Neural cell (in vitro differentiated cells): ENCODE results near the gene LRRD1. TPM values are rescaled to one million over a fixed set of nuclear protein-coding genes. Genes with fewer than 3 reads are reported as not detected.

Source experiments
- H2AFZ ChIP-seq: fragments of 200-600, 300-800 bp; sonication (generic), shearing (Covaris generic); 2 replicates; pipeline ENCODE4 v1.6.0; 2014; ENCODE audit warnings: low read depth, mild to moderate bottlenecking, antibody characterized with exemption, low read length, moderate library complexity
- H3F3A ChIP-seq: fragments of 200-600 bp; shearing (Covaris generic); 2 replicates; pipeline ENCODE4 v1.6.1; 2016; ENCODE audit warnings: mild to moderate bottlenecking, moderate library complexity, mixed read lengths, antibody characterized with exemption, low read length; ENCODE audit not compliant: insufficient read depth, poor library complexity, severe bottlenecking
- H3K27ac ChIP-seq: fragments of 200-600, 300-800 bp; sonication (generic), shearing (Covaris generic); 2 replicates; pipeline ENCODE4 v1.5.1; 2014; ENCODE audit warnings: mild to moderate bottlenecking, low read length, moderate library complexity
- H3K27me3 ChIP-seq: fragments of 300-800, 200-600 bp; sonication (generic), shearing (Covaris generic); 2 replicates; pipeline ENCODE4 v1.6.0; 2014; ENCODE audit warnings: mild to moderate bottlenecking, low read depth, low read length, moderate library complexity; ENCODE audit not compliant: insufficient read depth
- H3K36me3 ChIP-seq: fragments of 300-800, 200-600 bp; sonication (generic), shearing (Covaris generic); 2 replicates; pipeline ENCODE4 v1.5.1; 2014; ENCODE audit warnings: mild to moderate bottlenecking, antibody characterized with exemption, low read length, moderate library complexity; ENCODE audit not compliant: insufficient read depth
- H3K4me2 ChIP-seq: fragments of 300-800, 200-600 bp; sonication (generic), shearing (Covaris generic); 2 replicates; pipeline ENCODE4 v1.6.0; 2014; ENCODE audit warnings: mild to moderate bottlenecking, low read length
- H3K4me3 ChIP-seq: fragments of 300-800, 200-600 bp; sonication (generic), shearing (Covaris generic); 2 replicates; pipeline ENCODE4 v1.5.1; 2014; ENCODE audit warnings: mild to moderate bottlenecking, low read length, moderate library complexity
- H3K79me2 ChIP-seq: fragments of 200-600 bp; shearing (Covaris generic); replicated peaks from 2 replicates; pipeline ENCODE4 v1.6.0; 2014; ENCODE audit warnings: mild to moderate bottlenecking, low read length, moderate library complexity; ENCODE audit not compliant: insufficient read depth
- H3K9ac ChIP-seq: fragments of 300-800, 200-600 bp; sonication (generic), shearing (Covaris generic); 2 replicates; pipeline ENCODE4 v1.6.1; 2016; ENCODE audit warnings: mild to moderate bottlenecking, low read length, mixed read lengths
- H3K9me2 ChIP-seq: fragments of 200-600 bp; shearing (Covaris generic); 2 replicates; pipeline ENCODE4 v1.6.1; 2016; ENCODE audit warnings: mild to moderate bottlenecking, low read length, mixed read lengths; ENCODE audit not compliant: insufficient read depth
- H3K9me3 ChIP-seq: fragments of 200-600, 300-800 bp; sonication (generic), shearing (Covaris generic); 2 replicates; pipeline ENCODE4 v1.6.1; 2016; ENCODE audit warnings: mild to moderate bottlenecking, mixed run types, low read length, moderate library complexity, mixed read lengths
- H4K20me1 ChIP-seq: fragments of 200-600 bp; shearing (Covaris generic); 2 replicates; pipeline ENCODE4 v1.6.1; 2016; ENCODE audit warnings: mild to moderate bottlenecking, mixed run types; ENCODE audit not compliant: insufficient read depth
- EP300 ChIP-seq: fragments of 450-650 bp; conservative IDR thresholded peaks from 2 replicates; pipeline ENCODE4 v1.6.1; 2014; ENCODE audit warnings: antibody characterized with exemption, mild to moderate bottlenecking, moderate library complexity; ENCODE audit not compliant: poor library complexity, severe bottlenecking
- EZH2 ChIP-seq: fragments of 200-600, 300-800 bp; shearing (Covaris generic), sonication (generic); IDR thresholded peaks from 2 replicates; pipeline ENCODE4 v1.6.1; 2014; ENCODE audit warnings: antibody characterized with exemption, low read length, borderline replicate concordance, mild to moderate bottlenecking; ENCODE audit not compliant: insufficient read depth, poor library complexity, severe bottlenecking
- MXI1 ChIP-seq: fragments of 450-650 bp; conservative IDR thresholded peaks from 2 replicates; pipeline ENCODE4 v1.6.1; 2014; ENCODE audit warnings: antibody characterized with exemption, mild to moderate bottlenecking; ENCODE audit not compliant: poor library complexity, severe bottlenecking
- POLR2AphosphoS5 ChIP-seq: IDR thresholded peaks from 2 replicates; pipeline ENCODE4 v1.6.1; 2012
- RAD21 ChIP-seq: fragments of 450-650 bp; conservative IDR thresholded peaks from 2 replicates; pipeline ENCODE4 v1.6.1; 2014; ENCODE audit warnings: antibody characterized with exemption, mild to moderate bottlenecking, moderate library complexity
- REST ChIP-seq: IDR thresholded peaks from 2 replicates; pipeline ENCODE4 v1.6.1; 2012; ENCODE audit warnings: borderline replicate concordance
- SMC3 ChIP-seq: fragments of 450-650 bp; conservative IDR thresholded peaks from 2 replicates; pipeline ENCODE4 v1.6.1; 2014; ENCODE audit warnings: antibody characterized with exemption, mild to moderate bottlenecking, moderate library complexity; ENCODE audit not compliant: poor library complexity
- TAF1 ChIP-seq: IDR thresholded peaks from 2 replicates; pipeline ENCODE4 v1.6.1; 2012; ENCODE audit warnings: low read depth
- polyA plus RNA-seq: library from polyadenylated mRNA; depleted of rRNA; stranded (reverse); fragments of >200 nt; gene quantifications from 2 replicates; pipeline ENCODE4 v1.2.3, GENCODE V29; 2014
- TF ChIP-seq, protein P1 (sequence below): fragments of 450-650 bp; IDR thresholded peaks from 2 replicates; pipeline ENCODE4 v1.5.1; 2014; ENCODE audit warnings: antibody characterized with exemption, mild to moderate bottlenecking, moderate library complexity; ENCODE audit not compliant: poor library complexity, severe bottlenecking

LRRD1 gene
- polyA plus RNA-seq, 1 donor from 2014 or later: 2.7 TPM

DNA sequence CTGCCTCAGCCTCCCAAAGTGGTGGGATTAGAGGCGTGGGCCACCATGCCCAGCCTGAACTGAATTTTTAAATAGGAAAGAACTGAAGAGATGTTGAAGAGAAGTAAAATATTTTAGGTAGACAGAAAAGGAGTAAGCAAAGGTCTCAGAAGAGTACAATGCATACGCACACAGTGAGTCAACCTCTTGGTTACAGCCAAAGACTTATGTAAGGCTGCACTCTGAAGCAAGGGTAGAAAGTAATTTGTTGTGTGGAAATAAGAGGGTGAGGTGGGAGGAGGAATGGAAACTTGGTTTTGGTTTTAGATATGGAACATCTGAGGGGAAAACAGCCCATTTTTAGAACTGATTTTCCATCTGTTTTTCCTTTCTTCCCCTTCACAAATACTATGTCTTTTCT, 49.2 kb upstream of the LRRD1 start:
- Histone ChIP-seq H3F3A (no peaks in the 10 kb centered on the region), H3K9me2 (no peaks in the 10 kb centered on the region), H4K20me1 (no peaks in the 10 kb centered on the region), H3K9me3 (no peaks in the 10 kb centered on the region), H3K79me2 (no peaks in the 10 kb centered on the region), H3K9ac (no peak overlapping the region), H3K27ac (no peak overlapping the region), H3K4me3 (no peak overlapping the region), H3K4me2 (no peak overlapping the region), H3K27me3 (no peaks in the 10 kb centered on the region), H3K36me3 (no peaks in the 10 kb centered on the region), H2AFZ (no peak overlapping the region)
- TF ChIP-seq, protein P1, sequence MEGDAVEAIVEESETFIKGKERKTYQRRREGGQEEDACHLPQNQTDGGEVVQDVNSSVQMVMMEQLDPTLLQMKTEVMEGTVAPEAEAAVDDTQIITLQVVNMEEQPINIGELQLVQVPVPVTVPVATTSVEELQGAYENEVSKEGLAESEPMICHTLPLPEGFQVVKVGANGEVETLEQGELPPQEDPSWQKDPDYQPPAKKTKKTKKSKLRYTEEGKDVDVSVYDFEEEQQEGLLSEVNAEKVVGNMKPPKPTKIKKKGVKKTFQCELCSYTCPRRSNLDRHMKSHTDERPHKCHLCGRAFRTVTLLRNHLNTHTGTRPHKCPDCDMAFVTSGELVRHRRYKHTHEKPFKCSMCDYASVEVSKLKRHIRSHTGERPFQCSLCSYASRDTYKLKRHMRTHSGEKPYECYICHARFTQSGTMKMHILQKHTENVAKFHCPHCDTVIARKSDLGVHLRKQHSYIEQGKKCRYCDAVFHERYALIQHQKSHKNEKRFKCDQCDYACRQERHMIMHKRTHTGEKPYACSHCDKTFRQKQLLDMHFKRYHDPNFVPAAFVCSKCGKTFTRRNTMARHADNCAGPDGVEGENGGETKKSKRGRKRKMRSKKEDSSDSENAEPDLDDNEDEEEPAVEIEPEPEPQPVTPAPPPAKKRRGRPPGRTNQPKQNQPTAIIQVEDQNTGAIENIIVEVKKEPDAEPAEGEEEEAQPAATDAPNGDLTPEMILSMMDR: no peak
- TF ChIP-seq SMC3 (no peak), TAF1 (no peak), MXI1 (no peak), REST (no peak), EP300 (no peak), POLR2AphosphoS5 (no peak), EZH2 (no peak), RAD21 (no peak)

GRCh38 chr7:92226981-92227380, 48.0 kb upstream of the LRRD1 start:
- Histone ChIP-seq H2AFZ (no peak overlapping the region), H4K20me1 (no peaks in the 10 kb centered on the region), H3K27ac (no peak overlapping the region), H3K79me2 (no peaks in the 10 kb centered on the region), H3K4me2 (no peak overlapping the region), H3K27me3 (no peaks in the 10 kb centered on the region), H3K9me3 (no peaks in the 10 kb centered on the region), H3F3A (no peaks in the 10 kb centered on the region), H3K36me3 (no peaks in the 10 kb centered on the region), H3K4me3 (no peak overlapping the region), H3K9ac (no peak overlapping the region), H3K9me2 (no peaks in the 10 kb centered on the region)
- TF ChIP-seq REST (no peak), TAF1 (no peak), POLR2AphosphoS5 (no peak), EP300 (no peak), MXI1 (no peak), EZH2 (no peak), SMC3 (no peak), RAD21 (no peak)
- TF ChIP-seq, protein P1: no peak
